ENCODE results near the gene ECHDC1.

DNA sequence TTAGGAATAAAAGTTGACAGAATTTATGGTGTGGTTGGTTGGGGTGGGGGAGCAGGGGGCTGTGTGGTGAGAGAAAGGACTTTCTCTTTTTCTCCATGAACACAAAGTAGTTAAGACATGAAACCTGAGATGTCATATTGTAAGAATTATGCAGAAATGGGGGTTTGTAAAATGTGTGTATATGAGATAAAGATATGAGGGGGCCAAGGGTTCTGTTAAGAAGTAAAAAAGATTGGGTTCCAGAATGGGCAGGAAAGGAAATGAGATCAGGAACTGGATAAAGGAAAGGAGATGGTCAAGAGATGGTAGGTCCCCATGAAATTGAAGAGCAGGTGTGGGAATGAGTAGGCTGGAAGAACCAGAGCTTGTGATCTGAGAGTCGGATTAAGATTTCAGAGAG lies 67.1 kb downstream of the ECHDC1 start:
- TF ChIP-seq, protein P1, sequence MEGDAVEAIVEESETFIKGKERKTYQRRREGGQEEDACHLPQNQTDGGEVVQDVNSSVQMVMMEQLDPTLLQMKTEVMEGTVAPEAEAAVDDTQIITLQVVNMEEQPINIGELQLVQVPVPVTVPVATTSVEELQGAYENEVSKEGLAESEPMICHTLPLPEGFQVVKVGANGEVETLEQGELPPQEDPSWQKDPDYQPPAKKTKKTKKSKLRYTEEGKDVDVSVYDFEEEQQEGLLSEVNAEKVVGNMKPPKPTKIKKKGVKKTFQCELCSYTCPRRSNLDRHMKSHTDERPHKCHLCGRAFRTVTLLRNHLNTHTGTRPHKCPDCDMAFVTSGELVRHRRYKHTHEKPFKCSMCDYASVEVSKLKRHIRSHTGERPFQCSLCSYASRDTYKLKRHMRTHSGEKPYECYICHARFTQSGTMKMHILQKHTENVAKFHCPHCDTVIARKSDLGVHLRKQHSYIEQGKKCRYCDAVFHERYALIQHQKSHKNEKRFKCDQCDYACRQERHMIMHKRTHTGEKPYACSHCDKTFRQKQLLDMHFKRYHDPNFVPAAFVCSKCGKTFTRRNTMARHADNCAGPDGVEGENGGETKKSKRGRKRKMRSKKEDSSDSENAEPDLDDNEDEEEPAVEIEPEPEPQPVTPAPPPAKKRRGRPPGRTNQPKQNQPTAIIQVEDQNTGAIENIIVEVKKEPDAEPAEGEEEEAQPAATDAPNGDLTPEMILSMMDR (IDR thresholded peaks at IDR 0.05) = no peak
- TF ChIP-seq ZNF263 (CRISPR knock-in tag; IDR thresholded peaks at IDR 0.05; ENCODE audit: low read depth) (no peak), IRF2 (CRISPR knock-in tag; IDR thresholded peaks at IDR 0.05; ENCODE audit: borderline replicate concordance, low read depth) (no peak), SMAD3 (CRISPR knock-in tag; IDR thresholded peaks at IDR 0.05; ENCODE audit: borderline replicate concordance) (no peak), NFYB (CRISPR knock-in tag; conservative IDR thresholded peaks at IDR 0.05; ENCODE audit: low read depth) (no peak), ZNF121 (CRISPR knock-in tag; IDR thresholded peaks at IDR 0.05) (no peak), JUN (CRISPR knock-in tag; IDR thresholded peaks at IDR 0.05) (no peak), TCF7 (CRISPR knock-in tag; IDR thresholded peaks at IDR 0.05; ENCODE audit: low read depth) (no peak), TEAD4 (CRISPR knock-in tag; IDR thresholded peaks at IDR 0.05) (no peak), SP1 (CRISPR knock-in tag; conservative IDR thresholded peaks at IDR 0.05) (no peak)
- TF ChIP-seq, protein P2, sequence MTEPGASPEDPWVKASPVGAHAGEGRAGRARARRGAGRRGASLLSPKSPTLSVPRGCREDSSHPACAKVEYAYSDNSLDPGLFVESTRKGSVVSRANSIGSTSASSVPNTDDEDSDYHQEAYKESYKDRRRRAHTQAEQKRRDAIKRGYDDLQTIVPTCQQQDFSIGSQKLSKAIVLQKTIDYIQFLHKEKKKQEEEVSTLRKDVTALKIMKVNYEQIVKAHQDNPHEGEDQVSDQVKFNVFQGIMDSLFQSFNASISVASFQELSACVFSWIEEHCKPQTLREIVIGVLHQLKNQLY (CRISPR knock-in tag; IDR thresholded peaks at IDR 0.05) = no peak
- TF ChIP-seq, protein P3, sequence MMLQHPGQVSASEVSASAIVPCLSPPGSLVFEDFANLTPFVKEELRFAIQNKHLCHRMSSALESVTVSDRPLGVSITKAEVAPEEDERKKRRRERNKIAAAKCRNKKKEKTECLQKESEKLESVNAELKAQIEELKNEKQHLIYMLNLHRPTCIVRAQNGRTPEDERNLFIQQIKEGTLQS (CRISPR knock-in tag; conservative IDR thresholded peaks at IDR 0.05) = no peak
- TF ChIP-seq, protein P4, sequence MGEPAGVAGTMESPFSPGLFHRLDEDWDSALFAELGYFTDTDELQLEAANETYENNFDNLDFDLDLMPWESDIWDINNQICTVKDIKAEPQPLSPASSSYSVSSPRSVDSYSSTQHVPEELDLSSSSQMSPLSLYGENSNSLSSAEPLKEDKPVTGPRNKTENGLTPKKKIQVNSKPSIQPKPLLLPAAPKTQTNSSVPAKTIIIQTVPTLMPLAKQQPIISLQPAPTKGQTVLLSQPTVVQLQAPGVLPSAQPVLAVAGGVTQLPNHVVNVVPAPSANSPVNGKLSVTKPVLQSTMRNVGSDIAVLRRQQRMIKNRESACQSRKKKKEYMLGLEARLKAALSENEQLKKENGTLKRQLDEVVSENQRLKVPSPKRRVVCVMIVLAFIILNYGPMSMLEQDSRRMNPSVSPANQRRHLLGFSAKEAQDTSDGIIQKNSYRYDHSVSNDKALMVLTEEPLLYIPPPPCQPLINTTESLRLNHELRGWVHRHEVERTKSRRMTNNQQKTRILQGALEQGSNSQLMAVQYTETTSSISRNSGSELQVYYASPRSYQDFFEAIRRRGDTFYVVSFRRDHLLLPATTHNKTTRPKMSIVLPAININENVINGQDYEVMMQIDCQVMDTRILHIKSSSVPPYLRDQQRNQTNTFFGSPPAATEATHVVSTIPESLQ (CRISPR knock-in tag; IDR thresholded peaks at IDR 0.05) = no peak
- TF ChIP-seq, protein P5, sequence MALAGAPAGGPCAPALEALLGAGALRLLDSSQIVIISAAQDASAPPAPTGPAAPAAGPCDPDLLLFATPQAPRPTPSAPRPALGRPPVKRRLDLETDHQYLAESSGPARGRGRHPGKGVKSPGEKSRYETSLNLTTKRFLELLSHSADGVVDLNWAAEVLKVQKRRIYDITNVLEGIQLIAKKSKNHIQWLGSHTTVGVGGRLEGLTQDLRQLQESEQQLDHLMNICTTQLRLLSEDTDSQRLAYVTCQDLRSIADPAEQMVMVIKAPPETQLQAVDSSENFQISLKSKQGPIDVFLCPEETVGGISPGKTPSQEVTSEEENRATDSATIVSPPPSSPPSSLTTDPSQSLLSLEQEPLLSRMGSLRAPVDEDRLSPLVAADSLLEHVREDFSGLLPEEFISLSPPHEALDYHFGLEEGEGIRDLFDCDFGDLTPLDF (CRISPR knock-in tag; IDR thresholded peaks at IDR 0.05) = no peak
